GM12801 (cell line): ENCODE results near the gene EBNA1BP2.

Experiments used
- CTCF ChIP-seq: IDR thresholded peaks from one replicate; pipeline ENCODE4 v1.5.1; 2011; ENCODE audit warnings: control low read depth; ENCODE audit not compliant: insufficient read length; ENCODE audit errors: extremely low read depth

Gene EBNA1BP2

GRCh38 chr1:43165765-43166164 lies 6.3 kb downstream of the EBNA1BP2 start:
- no peak for TF ChIP-seq CTCF

- no peak for TF ChIP-seq CTCF
These were observed 6.9 kb downstream of the EBNA1BP2 start for GRCh38 chr1:43165162-43165561.

- no peak for TF ChIP-seq CTCF
These were observed 16.1 kb downstream of the EBNA1BP2 start for GRCh38 chr1:43156026-43156425.

- TF ChIP-seq CTCF = no peak
These were observed 18.6 kb downstream of the EBNA1BP2 start for GRCh38 chr1:43153443-43153842.

- no peak for TF ChIP-seq CTCF
These were observed 19.2 kb downstream of the EBNA1BP2 start for GRCh38 chr1:43152866-43153265.

GRCh38 chr1:43149889-43150288 lies 22.2 kb downstream of the EBNA1BP2 start:
- no peak for TF ChIP-seq CTCF

GRCh38 chr1:43147625-43148327 lies 24.3 kb downstream of the EBNA1BP2 start:
- TF ChIP-seq CTCF = no peak
